ENCODE measurements around the gene LAMP1.
"Not testable (repeated sequence)": the region's sequence is repeated elsewhere in the genome, so short reads cannot be mapped to it uniquely, and the experiment has no call there.

The LAMP1 gene

GRCh38 chr13:113296823-113297369 lies at the start of gene LAMP1:
Gene LAMP1 (plus strand): TSS chr13:113297239. CDS start chr13:113297435, 196 bp downstream.
- peak; percentile 99 to 100 for DNase-seq (ENCODE audit: low read depth in 2 of 2)

- DNase-seq (ENCODE audit: low read depth in 2 of 2), result no peak
These were observed 44.4 kb upstream of the LAMP1 start for GRCh38 chr13:113252516-113253095.

- DNase-seq (ENCODE audit: low read depth in 2 of 2), result not testable (repeated sequence)
These were observed 39.1 kb upstream of the LAMP1 start for GRCh38 chr13:113257908-113258307.

- no peak for DNase-seq (ENCODE audit: low read depth in 2 of 2)
These were observed 38.6 kb upstream of the LAMP1 start for GRCh38 chr13:113258321-113259054.

- no peak for DNase-seq (ENCODE audit: low read depth in 2 of 2)
These were observed 36.0 kb upstream of the LAMP1 start for GRCh38 chr13:113260996-113261395.

- DNase-seq (ENCODE audit: low read depth in 2 of 2), result not testable (repeated sequence)
These were observed 34.0 kb upstream of the LAMP1 start for GRCh38 chr13:113263016-113263415.

GRCh38 chr13:113267642-113268405 lies 29.2 kb upstream of the LAMP1 start:
- DNase-seq (ENCODE audit: low read depth in 2 of 2), result no peak

GRCh38 chr13:113272031-113272430 lies 25.0 kb upstream of the LAMP1 start:
- no peak for DNase-seq (ENCODE audit: low read depth in 2 of 2)

GRCh38 chr13:113272701-113273181 lies 24.3 kb upstream of the LAMP1 start:
- no peak for DNase-seq (ENCODE audit: low read depth in 2 of 2)

- DNase-seq (ENCODE audit: low read depth in 2 of 2), result no peak
These were observed 23.7 kb upstream of the LAMP1 start for GRCh38 chr13:113273321-113273720.

GRCh38 chr13:113273851-113274590 lies 23.0 kb upstream of the LAMP1 start:
- DNase-seq (ENCODE audit: low read depth in 2 of 2), result no peak

- no peak for DNase-seq (ENCODE audit: low read depth in 2 of 2)
These were observed 22.3 kb upstream of the LAMP1 start for GRCh38 chr13:113274721-113275120.

GRCh38 chr13:113275387-113275786 lies 21.7 kb upstream of the LAMP1 start:
- DNase-seq (ENCODE audit: low read depth in 2 of 2), result no peak

- no peak for DNase-seq (ENCODE audit: low read depth in 2 of 2)
These were observed 16.9 kb upstream of the LAMP1 start for GRCh38 chr13:113280126-113280525.

- DNase-seq (ENCODE audit: low read depth in 2 of 2), result no peak
These were observed 13.1 kb upstream of the LAMP1 start for GRCh38 chr13:113283904-113284303.

GRCh38 chr13:113288880-113289279 lies 8.2 kb upstream of the LAMP1 start:
- no peak for DNase-seq (ENCODE audit: low read depth in 2 of 2)

GRCh38 chr13:113291129-113291528 lies 5.9 kb upstream of the LAMP1 start:
- DNase-seq (ENCODE audit: low read depth in 2 of 2), result no peak

- no peak for DNase-seq (ENCODE audit: low read depth in 2 of 2)
These were observed 4.8 kb upstream of the LAMP1 start for GRCh38 chr13:113292021-113292862.

GRCh38 chr13:113293686-113294085 lies 3.4 kb upstream of the LAMP1 start:
- DNase-seq (ENCODE audit: low read depth in 2 of 2), result no peak

GRCh38 chr13:113295776-113296175 lies 1.3 kb upstream of the LAMP1 start:
- no peak for DNase-seq (ENCODE audit: low read depth in 2 of 2)

Measured in stimulated activated CD4-positive, alpha-beta T cell treated with anti-CD3 and anti-CD28 coated beads, Interleukin-1b, Interleukin-23, amount 100 ng/mL, for 1 hour (primary cell).